Common myeloid progenitor, CD34-positive (primary cell): ENCODE data around the gene TOP3A.
A peak's percentile ranks its signal among the peaks of the same experiment; 100 is the strongest.

Source experiments
- CTCF ChIA-PET: fragments of 350-600 bp; sonication (Branson Sonifier 250); formaldehyde crosslinking; loops from one replicate; lab custom pipeline; 2021; ENCODE audit warnings: antibody characterized with exemption; lab: Charles Lee
- POLR2A ChIA-PET: fragments of 350-600 bp; sonication (Branson Sonifier 250); formaldehyde crosslinking; loops from one replicate; lab custom pipeline; 2021; ENCODE audit warnings: antibody characterized with exemption; lab: Charles Lee
- DNase-seq, 3 donors: peaks; one replicate each; pipeline versions ENCODE4 v3.0.0 to v3.0.0-alpha.2; 2013
- H3K27ac ChIP-seq, 2 experiments: 1 replicate in 1 of 2; 2 replicates in 1 of 2; pipeline ENCODE4 v1.7.0; 2013; ENCODE audit warnings: inconsistent platforms in 2 of 2, low read length in 2 of 2, mild to moderate bottlenecking in 2 of 2, low read depth in 1 of 2, moderate library complexity in 1 of 2; ENCODE audit not compliant: severe bottlenecking in 2 of 2, insufficient read depth in 1 of 2, poor library complexity in 1 of 2
- H3K27me3 ChIP-seq, 5 experiments: replicated peaks in 2 of 5; 1 replicate in 3 of 5; 2 replicates in 2 of 5; pipeline versions ENCODE4 v1.6.1 to v1.7.0; 2013; ENCODE audit warnings: low read length in 4 of 5, mild to moderate bottlenecking in 2 of 5, moderate library complexity in 2 of 5, inconsistent platforms in 1 of 5; ENCODE audit not compliant: insufficient read depth in 5 of 5, control insufficient read depth in 4 of 5
- H3K36me3 ChIP-seq, 4 experiments: 1 replicate in 2 of 4; 2 replicates in 2 of 4; pipeline versions ENCODE4 v1.6.1 to v1.7.0; 2013; ENCODE audit warnings: low read length in 3 of 4, control low read depth in 1 of 4, mild to moderate bottlenecking in 1 of 4; ENCODE audit not compliant: control insufficient read depth in 4 of 4, insufficient read depth in 4 of 4
- H3K4me1 ChIP-seq, 4 experiments: 1 replicate in 3 of 4; 2 replicates in 1 of 4; pipeline versions ENCODE4 v1.6.1 to v1.7.1; 2013; ENCODE audit warnings: low read length in 3 of 4, mild to moderate bottlenecking in 3 of 4, control low read depth in 1 of 4, inconsistent platforms in 1 of 4, moderate library complexity in 1 of 4; ENCODE audit not compliant: control insufficient read depth in 4 of 4, insufficient read depth in 4 of 4; ENCODE audit errors: control extremely low read depth in 1 of 4
- H3K4me3 ChIP-seq, 7 experiments: 1 replicate in 4 of 7; 2 replicates in 3 of 7; pipeline versions ENCODE4 v1.5.1 to v1.7.0; 2013; ENCODE audit warnings: mild to moderate bottlenecking in 7 of 7, low read length in 6 of 7, moderate library complexity in 6 of 7, inconsistent platforms in 2 of 7, low read depth in 2 of 7, control low read depth in 1 of 7; ENCODE audit not compliant: insufficient read depth in 4 of 7, control insufficient read depth in 1 of 7; ENCODE audit errors: extremely low read depth in 1 of 7
- H3K9me3 ChIP-seq, 5 experiments: 1 replicate in 4 of 5; 2 replicates in 1 of 5; pipeline versions ENCODE4 v1.6.1 to v1.7.1; 2013; ENCODE audit warnings: low read length in 4 of 5, mild to moderate bottlenecking in 2 of 5, inconsistent platforms in 1 of 5, low read depth in 1 of 5, moderate library complexity in 1 of 5; ENCODE audit not compliant: control insufficient read depth in 4 of 5, insufficient read depth in 2 of 5; ENCODE audit errors: control extremely low read depth in 1 of 5
- WGBS: methylation state at CpG from one replicate; pipeline ENCODE4 v1.1.5; 2013; ENCODE audit not compliant: insufficient coverage; 5-methylcytosine and 5-hydroxymethylcytosine counted together

Gene TOP3A

DNA sequence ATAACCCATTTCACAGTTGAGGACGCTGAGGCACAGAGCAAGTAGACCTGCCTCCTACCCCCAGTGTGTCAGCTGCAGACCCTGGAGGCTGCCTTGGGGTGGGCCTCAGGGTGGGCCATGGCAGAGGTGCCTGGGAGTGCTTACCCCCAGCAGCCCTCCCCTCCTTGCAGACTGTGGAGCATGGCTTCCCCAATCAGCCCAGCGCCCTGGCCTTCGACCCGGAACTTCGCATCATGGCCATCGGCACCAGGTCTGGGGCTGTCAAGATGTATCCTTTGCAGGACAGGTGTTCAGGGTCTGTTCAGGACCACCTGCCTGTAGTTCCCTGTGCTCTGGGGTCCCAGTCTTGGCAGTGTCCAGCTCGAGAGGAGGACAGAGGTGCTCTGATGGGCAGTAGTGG is 85.0 kb downstream of the TOP3A start:
- ChIA-PET POLR2A (no interaction called here), CTCF (interaction anchor here (1.2 kb wide), 1 partner anchor 9 kb away, joined by 3 read pairs; no protein-coding TSS in a partner anchor)
- no peaks in the 10 kb centered on the region for H3K27me3 ChIP-seq
- H3K27ac ChIP-seq: no peak overlapping the region
- H3K4me3 ChIP-seq: no peak overlapping the region
- DNase-seq: no peak
- 100% methylated on average over 2 of the region's 7 CpGs for WGBS
- no peaks in the 10 kb centered on the region for H3K9me3 ChIP-seq
- H3K36me3 ChIP-seq: peaks cover 2 to 15% (median 7%) of the 10 kb centered on the region in 4 experiments
- peaks cover 0 to 16% (median 13%) of the 10 kb centered on the region in 4 experiments for H3K4me1 ChIP-seq

DNA sequence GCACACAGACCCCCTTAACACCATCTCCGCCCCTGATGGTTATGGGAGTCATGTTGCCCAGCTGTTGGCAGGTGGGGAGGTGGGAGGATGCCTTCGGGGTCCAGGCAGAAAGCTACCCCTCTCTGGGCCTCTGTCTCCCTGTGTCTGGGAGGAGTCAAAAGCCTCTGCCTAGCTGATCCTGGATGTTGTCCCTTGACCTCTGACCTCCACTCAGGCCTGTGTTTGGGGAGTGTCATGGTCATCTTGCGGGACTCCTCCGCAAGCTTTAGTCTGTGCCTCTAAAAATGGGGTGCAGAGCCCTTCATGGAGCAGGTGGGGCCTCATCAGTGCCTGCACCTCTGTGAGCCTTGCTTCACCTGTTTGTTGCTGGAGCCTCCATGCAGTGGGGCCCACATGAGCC is 85.5 kb downstream of the TOP3A start:
- Histone ChIP-seq H3K27ac (no peak overlapping the region), H3K27me3 (no peaks in the 10 kb centered on the region), H3K4me3 (no peak overlapping the region), H3K4me1 (peaks cover 0 to 17% (median 15%) of the 10 kb centered on the region in 4 experiments), H3K9me3 (no peaks in the 10 kb centered on the region), H3K36me3 (peaks cover under 1 to 10% (median 3%) of the 10 kb centered on the region in 4 experiments)
- WGBS: 100% methylated on average over 2 of the region's 4 CpGs
- no peak for DNase-seq
- ChIA-PET POLR2A (no interaction called here), CTCF (interaction anchor here (0.6 kb wide), 1 partner anchor 13 kb away, joined by 3 read pairs; no protein-coding TSS in a partner anchor)

DNA sequence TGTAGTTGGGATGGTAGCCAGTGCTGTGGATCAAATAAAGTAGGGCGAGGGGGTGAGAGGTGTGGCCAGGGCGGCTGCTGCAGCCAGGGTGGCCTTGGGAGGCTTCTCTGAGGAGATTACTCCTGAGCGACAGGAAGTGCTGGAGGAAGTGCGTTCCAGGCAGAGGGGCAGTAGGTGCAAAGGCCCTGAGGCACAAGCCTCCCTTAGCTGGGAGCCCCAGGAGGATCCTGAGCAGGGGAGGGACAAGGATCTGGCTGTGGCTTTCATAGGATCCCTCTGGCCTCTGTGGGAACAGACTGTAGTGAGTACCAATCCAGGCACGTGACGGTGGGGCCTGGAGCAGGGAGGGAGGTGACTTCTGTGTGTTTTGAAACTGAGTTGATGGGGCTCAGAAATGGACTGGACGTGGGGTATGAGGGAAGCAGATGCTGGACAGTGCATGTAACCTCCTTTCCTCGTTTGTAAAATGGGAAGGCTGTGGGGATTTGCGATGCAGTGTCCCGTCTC is 86.6 kb downstream of the TOP3A start:
- POLR2A ChIA-PET: no interaction called here

DNA sequence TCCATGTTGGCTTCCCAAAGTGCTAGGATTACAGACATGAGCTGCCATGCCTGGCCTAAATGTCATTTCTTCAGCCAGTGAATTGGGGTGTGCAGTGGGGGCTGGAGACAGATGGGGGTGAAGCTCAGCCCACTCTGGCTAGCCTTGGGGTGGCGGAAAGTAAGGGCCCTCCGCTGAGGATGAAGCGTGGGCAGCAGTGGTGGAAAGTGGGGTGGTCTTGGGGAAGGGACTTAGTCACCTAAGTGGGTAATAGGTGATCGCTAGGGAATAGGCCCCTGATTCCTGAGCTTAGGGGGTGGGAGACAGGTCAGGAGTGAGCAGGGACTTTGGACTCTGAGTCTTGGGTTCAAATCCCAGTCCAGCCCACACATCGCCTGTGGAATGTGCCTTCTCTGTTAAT is 87.2 kb downstream of the TOP3A start:
- H3K36me3 ChIP-seq: no peaks in the 10 kb centered on the region
- 92% methylated on average over 5 of the region's 5 CpGs for WGBS
- no peaks in the 10 kb centered on the region for H3K9me3 ChIP-seq
- H3K27me3 ChIP-seq: no peaks in the 10 kb centered on the region
- DNase-seq: no peak
- H3K4me1 ChIP-seq: peaks cover 0 to 18% (median 17%) of the 10 kb centered on the region in 4 experiments
- POLR2A ChIA-PET: interaction anchor here (0.6 kb wide), 1 partner anchor 109 kb away, joined by 3 read pairs; no protein-coding TSS in a partner anchor
- no peak overlapping the region for H3K4me3 ChIP-seq
- H3K27ac ChIP-seq: no peak overlapping the region
- CTCF ChIA-PET: no interaction called here

More for the DNA sequence above, 86.6 kb downstream of the TOP3A start:
- peaks cover 0 to 1% (median 0%) of the 10 kb centered on the region in 4 experiments for H3K36me3 ChIP-seq
- no peak for DNase-seq
- H3K9me3 ChIP-seq: no peaks in the 10 kb centered on the region
- no peak overlapping the region for H3K27ac ChIP-seq
- H3K4me3 ChIP-seq: no peak overlapping the region
- 100% methylated on average over 10 of the region's 10 CpGs for WGBS
- no peaks in the 10 kb centered on the region for H3K27me3 ChIP-seq
- CTCF ChIA-PET: no interaction called here
- H3K4me1 ChIP-seq: peaks cover 0 to 18% (median 17%) of the 10 kb centered on the region in 4 experiments

DNA sequence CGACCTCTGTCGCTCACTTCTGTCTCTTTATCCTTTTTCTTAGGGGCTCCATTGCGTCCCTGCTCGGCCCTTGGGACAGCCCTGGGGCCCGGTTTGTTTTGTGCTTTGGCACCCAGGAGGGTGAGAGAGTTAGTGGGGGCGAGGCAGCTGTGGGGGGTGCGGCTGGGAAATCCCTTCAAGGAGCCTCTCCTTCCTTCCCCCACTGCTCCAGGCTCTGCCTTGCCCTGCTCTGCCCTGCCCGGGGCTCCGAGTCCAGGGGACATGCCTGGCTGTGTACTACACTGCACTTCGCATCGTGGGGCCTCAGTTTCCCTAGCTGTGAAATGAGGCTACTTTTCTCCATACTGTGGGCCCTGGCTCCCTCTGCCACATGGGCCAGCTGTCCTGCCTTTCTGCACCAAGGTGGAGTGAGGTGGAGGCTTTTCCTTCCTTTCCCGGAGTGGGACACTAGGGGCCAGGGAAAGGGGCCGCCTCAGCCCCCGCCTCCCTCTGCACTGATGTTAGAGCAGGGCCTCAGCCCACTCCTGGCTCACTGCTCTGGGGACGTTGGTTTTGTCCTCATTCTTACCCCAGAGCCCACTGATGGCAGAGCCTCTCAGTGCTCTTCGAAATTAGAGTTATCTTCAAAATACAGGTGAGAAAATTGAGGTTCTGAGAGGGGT is 88.4 kb downstream of the TOP3A start:
- ChIA-PET CTCF (no interaction called here), POLR2A (no interaction called here)
- peak overlapping the region in 1 of 2 experiments; percentile 74 for H3K27ac ChIP-seq
- WGBS: 8% methylated on average over 10 of the region's 16 CpGs
- no peaks in the 10 kb centered on the region for H3K36me3 ChIP-seq
- no peaks in the 10 kb centered on the region for H3K9me3 ChIP-seq
- peak overlapping the region; percentile 40 to 86 (median 82) for H3K4me3 ChIP-seq
- H3K27me3 ChIP-seq: no peaks in the 10 kb centered on the region
- H3K4me1 ChIP-seq: peaks cover 0 to 18% (median 17%) of the 10 kb centered on the region in 4 experiments
- DNase-seq: peak in 1 of 3 donors; percentile 26

DNA sequence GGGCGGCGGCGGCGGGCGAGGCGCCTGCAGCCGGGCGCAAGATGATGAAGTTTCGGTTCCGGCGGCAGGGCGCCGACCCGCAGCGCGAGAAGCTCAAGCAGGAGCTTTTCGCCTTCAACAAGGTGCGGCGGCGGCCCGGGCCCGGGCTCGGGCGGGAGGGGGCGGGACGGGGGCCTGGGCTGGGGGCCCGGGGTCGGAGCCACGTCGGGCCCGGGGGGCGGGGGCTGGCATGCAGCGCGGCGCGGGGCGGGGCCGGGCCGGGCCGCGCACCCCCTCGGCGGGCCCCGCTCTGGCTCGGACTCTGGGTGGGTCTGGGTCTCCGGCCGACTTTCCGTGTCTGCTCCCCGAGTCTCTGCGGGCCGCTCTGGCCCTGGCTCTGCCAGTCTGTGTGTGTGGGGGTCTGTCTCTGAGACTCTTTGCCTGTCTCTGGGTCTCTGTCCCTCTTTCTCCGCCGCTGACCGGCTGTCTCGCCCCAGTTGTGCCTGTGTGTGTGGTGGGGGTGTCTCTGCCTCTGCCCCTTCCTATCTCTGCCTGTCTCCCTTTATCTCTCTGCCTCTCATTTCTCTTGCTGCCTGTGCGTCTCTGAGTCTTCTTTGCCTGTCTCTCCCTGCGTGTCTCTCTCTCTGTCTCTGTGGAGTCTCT is 89.0 kb downstream of the TOP3A start:
- CTCF ChIA-PET: interaction anchor here (1.0 kb wide), 1 partner anchor 9 kb away, joined by 3 read pairs; no protein-coding TSS in a partner anchor
- H3K27ac ChIP-seq: peak overlapping the region in 1 of 2 experiments; percentile 74
- WGBS: under 1% methylated on average over 49 of the region's 57 CpGs
- H3K4me1 ChIP-seq: peaks cover 0 to 18% (median 17%) of the 10 kb centered on the region in 4 experiments
- DNase-seq: peak in 2 of 3 donors; percentile 4 to 26
- no peaks in the 10 kb centered on the region for H3K36me3 ChIP-seq
- no peaks in the 10 kb centered on the region for H3K27me3 ChIP-seq
- no peaks in the 10 kb centered on the region for H3K9me3 ChIP-seq
- POLR2A ChIA-PET: no interaction called here
- peak overlapping the region; percentile 40 to 86 (median 82) for H3K4me3 ChIP-seq
